Activated CD4-positive, alpha-beta T cell treated with anti-CD3 and anti-CD28 coated beads, Interleukin-2, amount 50 U/mL, for 1 hour (primary cell): ENCODE data around the gene LRRC8C.

Source experiments
- DNase-seq: peaks from one replicate; pipeline ENCODE4 v3.0.0-alpha.2; 2020

Gene LRRC8C

GRCh38 chr1:89635825-89636815 lies 3.2 kb downstream of the LRRC8C start:
- DNase-seq, result no peak

- DNase-seq, result no peak
These were observed 4.6 kb downstream of the LRRC8C start for GRCh38 chr1:89637496-89637895.

DNA sequence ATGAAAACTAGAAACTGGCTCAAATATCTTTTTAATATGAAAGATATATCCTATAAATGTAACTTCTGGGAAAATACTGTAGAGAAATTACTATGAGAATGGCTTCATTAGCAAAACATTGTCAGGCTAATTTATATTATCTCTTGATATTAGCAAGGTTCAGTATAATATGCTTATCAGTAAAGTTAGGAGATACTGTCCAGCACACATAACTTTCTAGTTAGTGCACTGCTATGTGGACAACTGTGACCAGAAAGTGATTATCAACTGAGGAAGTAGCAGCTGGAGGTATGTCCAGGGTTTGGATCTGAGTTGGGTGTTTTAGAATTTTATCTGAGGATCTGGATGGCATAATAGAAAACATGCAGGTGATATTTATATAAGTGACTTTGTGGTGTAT lies 7.5 kb downstream of the LRRC8C start:
- no peak for DNase-seq

DNA sequence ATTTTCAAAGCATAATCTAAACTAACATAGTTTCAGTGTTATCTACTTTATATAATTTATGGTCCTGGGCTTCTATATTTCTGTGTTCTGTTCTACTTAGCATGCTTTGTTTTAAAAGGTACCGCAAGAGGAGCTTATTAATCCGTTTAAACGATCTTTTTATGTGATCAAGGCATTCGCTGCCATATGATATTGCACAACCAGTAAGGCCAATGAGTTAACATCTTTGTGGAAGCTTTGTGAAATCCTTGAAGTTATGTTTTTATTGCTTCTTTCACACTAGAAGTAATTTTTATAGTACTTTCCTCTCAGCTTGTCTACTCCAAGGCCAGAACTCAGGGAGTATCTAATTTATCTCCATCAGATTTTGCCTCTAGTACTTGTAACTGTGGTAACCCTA lies 8.9 kb downstream of the LRRC8C start:
- no peak for DNase-seq

DNA sequence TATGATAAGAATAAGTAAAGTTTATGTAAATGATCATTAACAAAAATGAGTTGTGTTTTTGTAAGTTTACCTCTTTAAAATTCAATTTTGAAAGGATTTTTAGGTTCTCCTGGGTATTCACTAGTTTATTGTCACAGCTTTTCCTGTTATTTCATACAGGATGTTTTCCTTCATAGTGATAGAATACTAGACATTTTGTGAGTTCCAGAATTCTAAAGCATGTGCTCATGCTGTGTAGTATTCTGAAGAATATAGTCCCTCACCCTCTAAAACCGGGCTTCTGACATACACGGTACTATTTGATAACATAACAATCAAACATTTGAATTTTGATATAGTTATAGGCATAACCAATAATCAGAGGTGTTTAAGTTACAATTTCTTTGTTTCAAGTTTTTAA lies 10.7 kb downstream of the LRRC8C start:
- no peak for DNase-seq

- no peak for DNase-seq
These were observed 11.3 kb downstream of the LRRC8C start for GRCh38 chr1:89644119-89644814.

DNA sequence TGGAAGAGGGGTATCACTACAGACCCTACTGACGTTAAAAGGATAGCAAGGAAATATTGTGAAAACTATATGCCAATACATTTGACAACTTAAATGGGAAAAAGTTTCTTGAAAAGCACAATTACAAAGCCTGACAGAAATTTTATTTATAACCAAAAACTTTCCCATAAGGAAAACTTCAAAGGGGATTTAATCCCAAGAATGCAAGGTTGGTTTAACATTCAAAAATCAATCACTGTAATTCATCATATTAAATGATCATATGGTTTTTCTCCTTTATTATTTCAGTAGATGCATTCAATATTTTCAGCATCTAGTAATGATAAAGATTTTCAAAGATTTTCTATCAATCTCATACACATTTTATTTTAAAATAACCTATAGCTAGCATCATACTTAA lies 13.3 kb downstream of the LRRC8C start:
- no peak for DNase-seq

DNA sequence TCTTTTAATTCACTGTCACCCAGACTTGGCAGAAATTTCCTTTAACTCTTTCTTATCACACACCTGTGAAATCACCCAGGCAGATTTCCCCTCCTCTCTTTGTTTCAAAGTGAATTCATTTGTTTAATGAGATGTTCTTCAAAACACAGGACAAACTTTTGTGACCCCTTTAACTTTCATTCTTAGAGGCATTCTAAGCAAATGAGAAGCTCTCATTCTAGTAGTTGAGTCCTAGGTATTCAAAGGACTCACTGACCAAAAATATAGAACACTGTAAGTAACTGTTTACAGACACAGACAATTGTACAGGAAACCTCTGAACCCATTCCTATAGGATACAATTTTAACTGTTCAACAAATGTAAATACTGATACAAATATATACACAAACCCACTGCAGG lies 16.9 kb downstream of the LRRC8C start:
- DNase-seq, result no peak

DNA sequence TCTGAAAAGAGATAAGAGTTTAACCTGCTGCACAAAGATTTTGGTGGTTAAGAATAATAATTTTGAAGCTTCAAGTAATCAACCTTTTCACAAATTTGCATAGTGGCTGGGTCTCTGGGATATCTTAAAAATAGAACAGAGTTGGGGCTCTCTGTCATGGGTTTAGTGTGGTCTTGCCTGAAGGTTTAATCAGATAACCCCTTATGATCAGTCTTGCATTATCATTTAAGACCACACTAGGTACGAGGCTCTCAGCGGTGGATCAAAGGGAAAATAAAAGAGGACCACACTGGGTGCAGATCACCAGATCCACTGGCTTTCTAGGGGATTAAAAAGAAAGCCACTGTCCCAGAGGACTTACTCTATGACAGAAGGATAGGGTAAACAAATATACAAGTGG lies 19.5 kb downstream of the LRRC8C start:
- DNase-seq, result no peak

DNA sequence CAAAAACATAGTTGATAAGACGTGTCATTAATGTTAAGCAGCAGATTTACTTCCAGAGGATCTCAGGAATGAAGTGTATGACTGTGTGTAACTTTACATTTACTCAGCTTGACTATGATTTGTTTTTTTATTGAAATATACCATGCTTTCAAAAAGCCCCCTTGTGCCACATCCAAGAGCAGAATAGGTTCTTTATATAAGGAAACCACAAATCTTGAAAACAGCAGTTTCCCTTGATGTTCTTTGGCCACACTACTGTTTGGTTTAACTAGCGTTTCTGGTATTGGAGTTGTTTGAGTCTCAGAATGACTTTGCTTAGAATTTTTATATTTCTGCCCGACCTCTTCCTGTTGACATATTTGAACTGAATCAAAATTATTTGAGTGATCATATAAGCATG lies 25.0 kb downstream of the LRRC8C start:
- no peak for DNase-seq

DNA sequence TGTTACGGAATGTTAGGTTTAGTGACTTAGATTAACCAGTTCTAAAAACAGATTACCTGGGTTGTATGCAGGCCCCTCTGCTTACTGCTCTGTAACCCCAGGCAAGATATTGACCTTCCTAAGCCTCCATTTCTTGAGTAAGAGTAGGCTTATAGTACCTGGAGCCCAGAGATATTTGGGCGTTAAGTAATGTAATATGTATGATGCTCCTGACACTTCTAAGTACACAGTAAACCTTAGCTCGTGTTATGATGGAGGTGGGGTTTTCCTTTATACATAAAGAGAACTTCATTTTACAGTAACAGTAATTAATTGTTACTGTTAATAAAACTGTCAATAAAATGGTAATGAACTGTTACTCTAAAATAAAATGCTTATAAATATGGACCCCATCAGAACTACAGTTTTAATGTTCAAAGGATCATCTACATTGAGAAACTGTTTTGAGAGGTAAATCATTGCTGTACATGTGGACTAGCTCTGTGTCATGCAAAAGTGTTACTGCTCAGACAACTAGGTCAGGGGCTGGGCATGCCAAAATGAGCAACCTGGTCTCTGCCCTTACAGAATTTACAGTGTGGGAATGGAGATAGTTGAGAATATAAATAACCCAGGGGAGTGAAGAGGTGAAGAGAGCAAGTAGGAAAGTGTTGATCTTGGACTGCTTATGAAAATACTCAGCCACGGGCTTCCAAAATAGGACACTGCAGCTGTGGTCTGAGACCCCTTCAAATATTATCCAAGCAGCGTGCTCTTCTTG lies 26.6 kb downstream of the LRRC8C start:
- no peak for DNase-seq

GRCh38 chr1:89660224-89661061 lies 27.5 kb downstream of the LRRC8C start:
- DNase-seq, result no peak

GRCh38 chr1:89665941-89666340 lies 33.0 kb downstream of the LRRC8C start:
- DNase-seq, result no peak

DNA sequence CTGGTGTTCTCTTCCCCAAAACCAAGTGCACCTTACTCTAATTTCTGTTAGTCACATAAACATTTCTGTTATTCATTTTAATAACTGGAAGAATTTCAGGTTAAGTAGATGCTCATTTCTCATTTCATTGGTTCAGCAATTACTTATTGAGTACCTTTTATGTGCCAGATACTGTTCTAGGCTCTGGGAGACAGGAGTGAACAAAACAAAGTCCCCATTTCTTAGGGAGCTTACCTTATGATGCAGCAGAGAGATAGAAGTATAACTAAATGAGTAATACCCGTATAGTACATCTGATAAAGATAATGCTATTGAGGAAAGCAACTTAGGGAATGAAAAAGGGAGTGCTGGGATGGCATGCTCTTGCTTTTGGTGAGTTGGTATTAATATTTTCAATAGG lies 33.7 kb downstream of the LRRC8C start:
- DNase-seq, result no peak

DNA sequence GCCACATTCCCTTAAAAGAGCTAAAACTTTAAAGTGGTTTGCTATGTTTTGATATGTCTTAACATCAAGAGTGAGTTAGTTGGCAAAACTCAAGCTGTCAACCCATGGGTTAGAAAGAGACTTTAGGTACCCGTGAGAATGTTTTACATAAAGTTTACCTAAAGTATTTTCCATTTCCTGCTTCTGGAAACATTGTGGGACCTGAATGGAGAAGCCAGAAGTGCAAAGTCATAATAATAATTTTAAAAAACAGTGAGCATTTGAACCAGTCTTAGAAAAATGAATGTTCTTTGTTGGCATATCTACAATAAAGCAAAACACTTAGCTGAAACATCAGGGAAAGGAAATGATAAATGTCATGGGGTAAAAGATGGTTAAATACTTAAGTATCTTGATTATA lies 34.8 kb downstream of the LRRC8C start:
- DNase-seq, result no peak

- DNase-seq, result no peak
These were observed 36.0 kb downstream of the LRRC8C start for GRCh38 chr1:89668961-89669360.

DNA sequence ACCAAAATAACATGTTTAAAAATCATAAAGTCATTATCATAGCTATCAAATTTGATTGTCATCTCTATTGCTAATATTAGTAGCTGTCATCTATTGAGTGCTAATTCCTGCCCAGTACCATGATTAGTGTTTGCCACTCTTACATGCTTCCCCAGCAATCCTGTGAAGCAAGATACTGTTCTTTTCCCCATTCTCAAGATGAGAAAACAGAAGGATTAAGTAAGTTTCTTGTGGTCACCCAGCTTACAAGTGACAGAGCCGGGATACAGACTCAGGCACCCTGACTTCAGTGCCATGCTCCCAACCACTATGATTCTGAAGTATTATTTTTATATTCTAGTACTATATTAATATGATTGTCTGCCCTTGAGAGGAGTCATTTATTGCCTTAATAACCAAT lies 36.5 kb downstream of the LRRC8C start:
- DNase-seq, result no peak

- no peak for DNase-seq
These were observed 37.2 kb downstream of the LRRC8C start for GRCh38 chr1:89670163-89670562.

- no peak for DNase-seq
These were observed 37.8 kb downstream of the LRRC8C start for GRCh38 chr1:89670711-89671110.

DNA sequence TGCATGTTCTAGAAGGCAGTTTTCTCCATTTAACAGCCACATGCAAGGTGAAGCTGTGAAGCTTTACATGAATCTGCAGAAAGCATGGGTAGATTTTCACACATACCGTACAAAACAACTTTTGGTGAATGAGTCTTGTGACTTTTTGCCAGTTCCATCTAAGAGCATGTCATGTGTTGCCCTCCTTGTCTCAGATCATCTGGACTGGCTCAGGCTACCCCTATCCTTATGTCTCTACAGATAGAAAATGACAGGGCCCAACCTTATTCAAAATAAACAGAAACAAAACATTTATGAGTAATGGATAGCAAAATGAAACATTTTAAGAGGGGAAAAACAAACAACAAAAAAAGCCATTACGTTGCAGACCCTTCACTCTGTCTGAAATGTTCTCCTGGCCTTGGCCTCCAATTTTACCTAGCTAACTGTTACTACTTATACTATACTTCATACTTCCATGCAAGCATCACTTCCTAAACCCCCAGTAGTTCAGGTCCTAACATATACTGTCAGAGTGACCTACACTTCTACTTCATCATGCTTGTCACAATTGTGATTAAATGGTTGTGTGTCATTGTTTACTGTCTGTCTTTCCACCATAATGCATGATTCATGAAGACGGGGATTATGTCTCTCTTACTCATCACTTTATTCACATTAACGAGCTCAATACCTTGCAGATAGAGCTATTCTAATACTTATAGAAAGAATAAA lies 39.0 kb downstream of the LRRC8C start:
- DNase-seq, result no peak

- DNase-seq, result no peak
These were observed 39.7 kb downstream of the LRRC8C start for GRCh38 chr1:89672489-89673183.
